Measurements from ENCODE around the gene MCAM. TPM values are rescaled to one million over a fixed set of nuclear protein-coding genes. Genes with fewer than 3 reads are reported as not detected.

The MCAM gene
- total RNA-seq, 1 experiment from 2014 or later, result 124 TPM

DNA sequence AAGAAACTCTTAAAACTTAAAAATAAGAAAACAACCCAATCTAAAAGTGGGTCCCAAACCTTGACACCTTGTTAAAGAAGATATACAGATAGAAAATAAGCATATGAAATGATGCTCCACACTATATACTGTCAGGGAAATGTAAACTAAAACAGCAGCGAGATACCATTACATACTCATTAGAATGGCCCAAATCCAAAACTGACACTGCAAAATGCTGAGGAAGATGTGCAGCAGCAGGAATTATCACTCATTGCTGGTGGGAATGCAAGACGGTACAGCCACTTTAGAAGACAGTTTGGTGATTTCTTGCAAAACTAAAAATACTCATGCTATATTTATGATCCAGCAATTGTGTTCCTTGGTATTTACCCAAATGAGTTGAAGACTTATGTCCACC is 12.4 kb upstream of the MCAM start:
- no peaks in the 10 kb centered on the region for H3K27me3 ChIP-seq (ENCODE audit: low read length)
- BruUV-seq (replicated peaks), result no TSS peak

DNA sequence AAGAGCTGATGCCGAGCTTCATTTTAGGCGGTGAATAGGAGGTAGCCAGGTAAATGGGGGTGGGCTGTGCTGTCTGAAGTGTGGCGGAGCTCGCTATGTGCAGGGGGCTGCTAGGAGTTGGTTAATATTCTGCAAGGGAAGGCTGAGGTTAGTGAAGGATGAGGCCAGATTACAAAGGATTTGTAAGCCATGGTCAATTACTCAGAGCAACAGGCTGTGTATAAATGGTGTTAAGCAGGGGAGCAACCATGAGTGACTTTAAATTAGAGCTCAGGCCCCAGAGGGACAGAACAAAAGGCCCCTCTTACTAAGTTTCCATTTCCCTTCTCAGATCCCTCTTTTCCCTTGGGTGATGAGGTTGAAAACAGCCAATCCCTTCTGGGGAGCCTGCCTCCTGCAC is 7.3 kb upstream of the MCAM start:
- Histone ChIP-seq H3K79me2 (ENCODE audit: low read length) (no peaks in the 10 kb centered on the region), H3K27me3 (ENCODE audit: low read length) (no peaks in the 10 kb centered on the region), H3K27ac (ENCODE audit: low read length) (no peak overlapping the region), H3K9me2 (replicated peaks; ENCODE audit: low read length) (no peaks in the 10 kb centered on the region), H3K4me2 (ENCODE audit: low read length) (no peak overlapping the region), H3K36me3 (ENCODE audit: low read depth, low read length) (no peaks in the 10 kb centered on the region), H3K9me3 (ENCODE audit: low read length) (no peaks in the 10 kb centered on the region), H3K9ac (ENCODE audit: low read length) (no peak overlapping the region), H3K4me1 (ENCODE audit: insufficient read depth, low read length) (peaks cover 15% of the 10 kb centered on the region), H3K4me3 (ENCODE audit: low read length) (no peak overlapping the region), H4K20me1 (ENCODE audit: low read length) (no peaks in the 10 kb centered on the region), H2AFZ (ENCODE audit: low read length) (no peak overlapping the region), H3F3A (ENCODE audit: low read length, unreplicated experiment) (no peaks in the 10 kb centered on the region)
- DNase-seq (no peak), ATAC-seq (no peak)
- POLR2A ChIA-PET (ENCODE audit: unreplicated experiment), result interaction anchor here (1.0 kb wide), 1 partner anchor 14 kb away, joined by 3 read pairs; no protein-coding TSS in a partner anchor
- intact Hi-C loops (cut with micrococcal nuclease), result loop anchor here (5.0 to 10.0 kb wide), 2 partner anchors 117 to 159 kb away; partner anchors contain the start of genes CBL and NLRX1
- BruUV-seq (replicated peaks), result no TSS peak
- CTCF ChIA-PET, result interaction anchor here (0.7 to 1.3 kb wide), 3 partner anchors 14 to 146 kb away, joined by 3 to 6 read pairs (median 3); no protein-coding TSS in a partner anchor
- no peak for TF ChIP-seq EZH2phosphoT487 (IDR thresholded peaks at IDR 0.05; ENCODE audit: borderline replicate concordance, low read length)
- TF ChIP-seq, protein P1, sequence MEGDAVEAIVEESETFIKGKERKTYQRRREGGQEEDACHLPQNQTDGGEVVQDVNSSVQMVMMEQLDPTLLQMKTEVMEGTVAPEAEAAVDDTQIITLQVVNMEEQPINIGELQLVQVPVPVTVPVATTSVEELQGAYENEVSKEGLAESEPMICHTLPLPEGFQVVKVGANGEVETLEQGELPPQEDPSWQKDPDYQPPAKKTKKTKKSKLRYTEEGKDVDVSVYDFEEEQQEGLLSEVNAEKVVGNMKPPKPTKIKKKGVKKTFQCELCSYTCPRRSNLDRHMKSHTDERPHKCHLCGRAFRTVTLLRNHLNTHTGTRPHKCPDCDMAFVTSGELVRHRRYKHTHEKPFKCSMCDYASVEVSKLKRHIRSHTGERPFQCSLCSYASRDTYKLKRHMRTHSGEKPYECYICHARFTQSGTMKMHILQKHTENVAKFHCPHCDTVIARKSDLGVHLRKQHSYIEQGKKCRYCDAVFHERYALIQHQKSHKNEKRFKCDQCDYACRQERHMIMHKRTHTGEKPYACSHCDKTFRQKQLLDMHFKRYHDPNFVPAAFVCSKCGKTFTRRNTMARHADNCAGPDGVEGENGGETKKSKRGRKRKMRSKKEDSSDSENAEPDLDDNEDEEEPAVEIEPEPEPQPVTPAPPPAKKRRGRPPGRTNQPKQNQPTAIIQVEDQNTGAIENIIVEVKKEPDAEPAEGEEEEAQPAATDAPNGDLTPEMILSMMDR (conservative IDR thresholded peaks at IDR 0.05; ENCODE audit: low read depth, low read length), result no peak
- no peak for TF ChIP-seq EZH2 (IDR thresholded peaks at IDR 0.05; ENCODE audit: low read length, unreplicated experiment)

More for the DNA sequence above, 12.4 kb upstream of the MCAM start:
- ChIA-PET CTCF (no interaction called here), POLR2A (ENCODE audit: unreplicated experiment) (no interaction called here)
- H3K4me1 ChIP-seq (ENCODE audit: insufficient read depth, low read length), result peaks cover 5% of the 10 kb centered on the region; the same call in 1 of the 2 replicates
- no peaks in the 10 kb centered on the region for H3F3A ChIP-seq (ENCODE audit: low read length, unreplicated experiment)
- DNase-seq (no peak), ATAC-seq (no peak)
- TF ChIP-seq EZH2 (IDR thresholded peaks at IDR 0.05; ENCODE audit: low read length, unreplicated experiment) (no peak), EZH2phosphoT487 (IDR thresholded peaks at IDR 0.05; ENCODE audit: borderline replicate concordance, low read length) (no peak)
- TF ChIP-seq, protein P1 (conservative IDR thresholded peaks at IDR 0.05; ENCODE audit: low read depth, low read length), result no peak
- no peak overlapping the region for H3K4me3 ChIP-seq (ENCODE audit: low read length)
- no peak overlapping the region for H3K4me2 ChIP-seq (ENCODE audit: low read length)
- H3K9ac ChIP-seq (ENCODE audit: low read length), result no peak overlapping the region
- no peaks in the 10 kb centered on the region for H3K36me3 ChIP-seq (ENCODE audit: low read depth, low read length)
- no peak overlapping the region for H2AFZ ChIP-seq (ENCODE audit: low read length)
- intact Hi-C loops (cut with micrococcal nuclease), result loop anchor here (10.0 kb wide), 1 partner anchor 165 kb away; the partner anchor contains the start of gene NLRX1
- no peaks in the 10 kb centered on the region for H3K9me3 ChIP-seq (ENCODE audit: low read length)
- no peak overlapping the region for H3K27ac ChIP-seq (ENCODE audit: low read length)
- H3K9me2 ChIP-seq (replicated peaks; ENCODE audit: low read length), result no peaks in the 10 kb centered on the region
- H4K20me1 ChIP-seq (ENCODE audit: low read length), result no peaks in the 10 kb centered on the region
- no peaks in the 10 kb centered on the region for H3K79me2 ChIP-seq (ENCODE audit: low read length)

DNA sequence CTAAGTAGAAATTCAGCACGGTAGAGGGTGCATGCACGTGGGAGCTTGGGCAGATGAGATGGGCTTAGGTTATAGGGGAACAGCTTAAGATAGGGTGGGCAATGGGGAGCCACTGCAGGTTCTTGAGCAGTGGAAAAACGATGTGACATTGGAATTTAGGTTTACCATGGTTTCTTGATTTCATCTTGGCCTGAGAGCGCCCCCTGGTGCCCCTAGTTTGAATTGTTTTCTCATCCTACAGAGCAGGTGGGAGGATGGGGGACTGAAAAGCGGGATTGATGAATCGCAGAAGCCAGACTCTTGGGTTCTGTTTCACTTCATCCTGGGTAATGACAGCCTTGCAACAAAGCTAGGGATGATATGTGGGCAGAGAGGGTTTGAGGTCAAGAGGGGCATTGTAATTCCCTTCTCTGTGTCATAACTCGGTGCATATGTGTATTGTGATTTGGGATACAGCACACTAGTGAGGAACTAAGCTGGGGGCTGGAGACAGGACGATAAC is 6.7 kb upstream of the MCAM start:
- TF ChIP-seq EZH2phosphoT487 (IDR thresholded peaks at IDR 0.05; ENCODE audit: borderline replicate concordance, low read length), result no peak
- TF ChIP-seq, protein P1 (conservative IDR thresholded peaks at IDR 0.05; ENCODE audit: low read depth, low read length), result peak; percentile 95
- CTCF ChIA-PET, result interaction anchor here (1.2 to 1.3 kb wide), 2 partner anchors 14 to 39 kb away, joined by 3 to 6 read pairs; no protein-coding TSS in a partner anchor
- Histone ChIP-seq H3K9ac (ENCODE audit: low read length) (no peak overlapping the region), H2AFZ (ENCODE audit: low read length) (no peak overlapping the region), H3K9me3 (ENCODE audit: low read length) (no peaks in the 10 kb centered on the region), H3K79me2 (ENCODE audit: low read length) (no peaks in the 10 kb centered on the region), H3K9me2 (replicated peaks; ENCODE audit: low read length) (no peaks in the 10 kb centered on the region), H4K20me1 (ENCODE audit: low read length) (no peaks in the 10 kb centered on the region), H3K36me3 (ENCODE audit: low read depth, low read length) (no peaks in the 10 kb centered on the region), H3K27ac (ENCODE audit: low read length) (no peak overlapping the region), H3K4me2 (ENCODE audit: low read length) (no peak overlapping the region), H3K4me1 (ENCODE audit: insufficient read depth, low read length) (peaks cover 21% of the 10 kb centered on the region), H3K27me3 (ENCODE audit: low read length) (no peaks in the 10 kb centered on the region), H3K4me3 (ENCODE audit: low read length) (no peak overlapping the region), H3F3A (ENCODE audit: low read length, unreplicated experiment) (no peaks in the 10 kb centered on the region)
- intact Hi-C loops (cut with micrococcal nuclease), result loop anchor here (1.0 to 10.0 kb wide), 3 partner anchors 11 to 159 kb away; partner anchors contain the start of genes CBL, NLRX1 and RNF26
- BruUV-seq (replicated peaks), result no TSS peak
- DNase-seq (peak; percentile 86), ATAC-seq (0 out of 2 replicates have a peak, but pooled peaks have one; percentile 4)
- POLR2A ChIA-PET (ENCODE audit: unreplicated experiment), result interaction anchor here (1.0 kb wide), 1 partner anchor 15 kb away, joined by 3 read pairs; no protein-coding TSS in a partner anchor
